A549 (cell line): ENCODE measurements around the gene MAP3K5.
"Not testable (repeated sequence)": the region's sequence is repeated elsewhere in the genome, so short reads cannot be mapped to it uniquely, and the experiment has no call there.

Source experiments
- CTCF ChIP-seq: fragments of >200 bp; sonication (Bioruptor Twin); formaldehyde crosslinking; IDR thresholded peaks from 3 replicates; pipeline ENCODE4 v1.5.1; 2016
- HDAC2 ChIP-seq: fragments of 200-600 bp; sonication (generic); IDR thresholded peaks from 2 replicates; pipeline ENCODE4 v1.6.1; 2016
- KDM1A ChIP-seq: fragments of 200-600 bp; sonication (generic); IDR thresholded peaks from 2 replicates; pipeline ENCODE4 v1.6.1; 2016; ENCODE audit warnings: low read depth, mild to moderate bottlenecking
- MAX ChIP-seq: IDR thresholded peaks from 2 replicates; pipeline ENCODE4 v1.6.1; 2012
- POLR2A ChIP-seq: IDR thresholded peaks from 2 replicates; pipeline ENCODE4 v1.6.1; 2012; ENCODE audit warnings: mild to moderate bottlenecking, low read length
- RAD21 ChIP-seq, 2 experiments: fragments of >200 bp in 1 of 2; sonication (Bioruptor Twin) in 1 of 2; formaldehyde crosslinking in 1 of 2; IDR thresholded peaks in 1 of 2; conservative IDR thresholded peaks in 1 of 2; 2 replicates in 1 of 2; 3 replicates in 1 of 2; pipeline ENCODE4 v1.6.1; 2012 to 2018; ENCODE audit warnings: inconsistent platforms in 1 of 2
- USF2 ChIP-seq: fragments of 450-650 bp; IDR thresholded peaks from 2 replicates; pipeline ENCODE4 v1.6.1; 2014; ENCODE audit warnings: antibody characterized with exemption
- TF ChIP-seq, protein P1 (sequence below): fragments of >200 bp; sonication (Bioruptor Twin); formaldehyde crosslinking; IDR thresholded peaks from 3 replicates; pipeline ENCODE4 v1.6.1; 2016
- TF ChIP-seq, protein P2 (sequence below): fragments of 150-350 bp; IDR thresholded peaks from 2 replicates; pipeline ENCODE4 v1.6.1; 2014; ENCODE audit warnings: low read depth, mild to moderate bottlenecking, low read length

GRCh38 chr6:136687894-136688293 lies 104.4 kb downstream of the MAP3K5 start:
- TF ChIP-seq USF2; POLR2A; CTCF; RAD21 (conservative IDR thresholded peaks at IDR 0.05 in 1 of 2, IDR thresholded peaks at IDR 0.05 in 1 of 2); MAX; KDM1A; HDAC2: not testable (repeated sequence)
- TF ChIP-seq, protein P1, sequence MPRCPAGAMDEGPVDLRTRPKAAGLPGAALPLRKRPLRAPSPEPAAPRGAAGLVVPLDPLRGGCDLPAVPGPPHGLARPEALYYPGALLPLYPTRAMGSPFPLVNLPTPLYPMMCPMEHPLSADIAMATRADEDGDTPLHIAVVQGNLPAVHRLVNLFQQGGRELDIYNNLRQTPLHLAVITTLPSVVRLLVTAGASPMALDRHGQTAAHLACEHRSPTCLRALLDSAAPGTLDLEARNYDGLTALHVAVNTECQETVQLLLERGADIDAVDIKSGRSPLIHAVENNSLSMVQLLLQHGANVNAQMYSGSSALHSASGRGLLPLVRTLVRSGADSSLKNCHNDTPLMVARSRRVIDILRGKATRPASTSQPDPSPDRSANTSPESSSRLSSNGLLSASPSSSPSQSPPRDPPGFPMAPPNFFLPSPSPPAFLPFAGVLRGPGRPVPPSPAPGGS, result not testable (repeated sequence)
- TF ChIP-seq, protein P2, sequence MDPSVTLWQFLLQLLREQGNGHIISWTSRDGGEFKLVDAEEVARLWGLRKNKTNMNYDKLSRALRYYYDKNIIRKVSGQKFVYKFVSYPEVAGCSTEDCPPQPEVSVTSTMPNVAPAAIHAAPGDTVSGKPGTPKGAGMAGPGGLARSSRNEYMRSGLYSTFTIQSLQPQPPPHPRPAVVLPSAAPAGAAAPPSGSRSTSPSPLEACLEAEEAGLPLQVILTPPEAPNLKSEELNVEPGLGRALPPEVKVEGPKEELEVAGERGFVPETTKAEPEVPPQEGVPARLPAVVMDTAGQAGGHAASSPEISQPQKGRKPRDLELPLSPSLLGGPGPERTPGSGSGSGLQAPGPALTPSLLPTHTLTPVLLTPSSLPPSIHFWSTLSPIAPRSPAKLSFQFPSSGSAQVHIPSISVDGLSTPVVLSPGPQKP, result not testable (repeated sequence)
